ENCODE measurements around the gene PRKCH.

The PRKCH gene

GRCh38 chr14:61578745-61579144, 257.4 kb downstream of the PRKCH start:
- Histone ChIP-seq H3K27ac (ENCODE audit: low read depth, low read length) (no peak overlapping the region), H3K4me3 (ENCODE audit: insufficient read depth, low read length, poor library complexity, severe bottlenecking) (no peak overlapping the region), H4K20me1 (ENCODE audit: low read depth, low read length) (no peaks in the 10 kb centered on the region), H3K9ac (ENCODE audit: low read length) (no peak overlapping the region), H3K9me3 (ENCODE audit: insufficient read depth, low read length) (no peaks in the 10 kb centered on the region), H3K4me2 (ENCODE audit: low read depth, low read length, poor library complexity, severe bottlenecking) (no peak overlapping the region), H2AFZ (ENCODE audit: low read depth, low read length, severe bottlenecking) (no peak overlapping the region), H3K36me3 (ENCODE audit: low read length) (no peaks in the 10 kb centered on the region), H3F3A (ENCODE audit: insufficient read depth) (no peaks in the 10 kb centered on the region), H3K27me3 (ENCODE audit: low read length) (no peaks in the 10 kb centered on the region), H3K79me2 (ENCODE audit: insufficient read depth, low read length) (no peaks in the 10 kb centered on the region), H3K9me2 (replicated peaks; ENCODE audit: insufficient read depth, low read length) (no peaks in the 10 kb centered on the region)
- TF ChIP-seq, protein P1, sequence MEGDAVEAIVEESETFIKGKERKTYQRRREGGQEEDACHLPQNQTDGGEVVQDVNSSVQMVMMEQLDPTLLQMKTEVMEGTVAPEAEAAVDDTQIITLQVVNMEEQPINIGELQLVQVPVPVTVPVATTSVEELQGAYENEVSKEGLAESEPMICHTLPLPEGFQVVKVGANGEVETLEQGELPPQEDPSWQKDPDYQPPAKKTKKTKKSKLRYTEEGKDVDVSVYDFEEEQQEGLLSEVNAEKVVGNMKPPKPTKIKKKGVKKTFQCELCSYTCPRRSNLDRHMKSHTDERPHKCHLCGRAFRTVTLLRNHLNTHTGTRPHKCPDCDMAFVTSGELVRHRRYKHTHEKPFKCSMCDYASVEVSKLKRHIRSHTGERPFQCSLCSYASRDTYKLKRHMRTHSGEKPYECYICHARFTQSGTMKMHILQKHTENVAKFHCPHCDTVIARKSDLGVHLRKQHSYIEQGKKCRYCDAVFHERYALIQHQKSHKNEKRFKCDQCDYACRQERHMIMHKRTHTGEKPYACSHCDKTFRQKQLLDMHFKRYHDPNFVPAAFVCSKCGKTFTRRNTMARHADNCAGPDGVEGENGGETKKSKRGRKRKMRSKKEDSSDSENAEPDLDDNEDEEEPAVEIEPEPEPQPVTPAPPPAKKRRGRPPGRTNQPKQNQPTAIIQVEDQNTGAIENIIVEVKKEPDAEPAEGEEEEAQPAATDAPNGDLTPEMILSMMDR (IDR thresholded peaks at IDR 0.05; ENCODE audit: insufficient read depth, low read length, poor library complexity, severe bottlenecking): no peak
- no peak for TF ChIP-seq EZH2phosphoT487 (conservative IDR thresholded peaks at IDR 0.05; ENCODE audit: low read length)

DNA sequence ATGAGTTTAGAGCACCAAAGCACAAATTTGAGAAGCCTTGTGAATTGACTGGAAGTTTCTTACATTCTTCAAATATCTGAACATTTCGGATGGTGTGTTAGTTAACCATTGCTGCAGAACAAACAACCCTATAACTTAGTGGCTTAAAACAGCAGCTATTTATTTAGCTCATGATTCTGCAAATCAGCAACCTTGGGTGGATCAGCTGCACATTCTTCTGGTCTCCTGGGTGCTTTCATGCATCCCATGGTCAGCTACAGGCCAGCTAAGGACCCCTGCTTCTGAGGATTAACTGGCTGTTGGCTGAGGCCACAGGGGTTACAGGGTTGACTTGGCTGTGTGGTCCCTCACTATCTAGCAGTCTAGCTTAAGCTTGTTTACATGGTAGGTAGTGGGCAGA, 260.0 kb downstream of the PRKCH start:
- Histone ChIP-seq H4K20me1 (ENCODE audit: low read depth, low read length) (no peaks in the 10 kb centered on the region), H3K79me2 (ENCODE audit: insufficient read depth, low read length) (no peaks in the 10 kb centered on the region), H3K9me2 (replicated peaks; ENCODE audit: insufficient read depth, low read length) (no peaks in the 10 kb centered on the region), H2AFZ (ENCODE audit: low read depth, low read length, severe bottlenecking) (no peak overlapping the region), H3K9ac (ENCODE audit: low read length) (no peak overlapping the region), H3K36me3 (ENCODE audit: low read length) (no peaks in the 10 kb centered on the region), H3K4me3 (ENCODE audit: insufficient read depth, low read length, poor library complexity, severe bottlenecking) (no peak overlapping the region), H3F3A (ENCODE audit: insufficient read depth) (no peaks in the 10 kb centered on the region), H3K27ac (ENCODE audit: low read depth, low read length) (no peak overlapping the region), H3K27me3 (ENCODE audit: low read length) (no peaks in the 10 kb centered on the region), H3K9me3 (ENCODE audit: insufficient read depth, low read length) (no peaks in the 10 kb centered on the region), H3K4me2 (ENCODE audit: low read depth, low read length, poor library complexity, severe bottlenecking) (no peak overlapping the region)
- TF ChIP-seq, protein P1 (IDR thresholded peaks at IDR 0.05; ENCODE audit: insufficient read depth, low read length, poor library complexity, severe bottlenecking): no peak
- no peak for TF ChIP-seq EZH2phosphoT487 (conservative IDR thresholded peaks at IDR 0.05; ENCODE audit: low read length)

GRCh38 chr14:61581955-61582615, 260.7 kb downstream of the PRKCH start:
- no peak overlapping the region for H3K9ac ChIP-seq (ENCODE audit: low read length)
- no peaks in the 10 kb centered on the region for H3K36me3 ChIP-seq (ENCODE audit: low read length)
- no peak overlapping the region for H3K4me3 ChIP-seq (ENCODE audit: insufficient read depth, low read length, poor library complexity, severe bottlenecking)
- H2AFZ ChIP-seq (ENCODE audit: low read depth, low read length, severe bottlenecking): no peak overlapping the region
- H3K27me3 ChIP-seq (ENCODE audit: low read length): no peaks in the 10 kb centered on the region
- H3F3A ChIP-seq (ENCODE audit: insufficient read depth): no peaks in the 10 kb centered on the region
- H3K9me2 ChIP-seq (replicated peaks; ENCODE audit: insufficient read depth, low read length): no peaks in the 10 kb centered on the region
- H4K20me1 ChIP-seq (ENCODE audit: low read depth, low read length): no peaks in the 10 kb centered on the region
- H3K79me2 ChIP-seq (ENCODE audit: insufficient read depth, low read length): no peaks in the 10 kb centered on the region
- H3K27ac ChIP-seq (ENCODE audit: low read depth, low read length): no peak overlapping the region
- no peak overlapping the region for H3K4me2 ChIP-seq (ENCODE audit: low read depth, low read length, poor library complexity, severe bottlenecking)
- TF ChIP-seq, protein P1 (IDR thresholded peaks at IDR 0.05; ENCODE audit: insufficient read depth, low read length, poor library complexity, severe bottlenecking): no peak
- no peak for TF ChIP-seq EZH2phosphoT487 (conservative IDR thresholded peaks at IDR 0.05; ENCODE audit: low read length)
- H3K9me3 ChIP-seq (ENCODE audit: insufficient read depth, low read length): no peaks in the 10 kb centered on the region

Measured in SU-DHL-6 (cell line).